Gastroesophageal sphincter (tissue), 3 donors: Measurements from ENCODE around the gene ZBTB16.

Experiments
- EP300 ChIP-seq: sonication (generic); formaldehyde crosslinking; IDR thresholded peaks from one replicate; pipeline ENCODE4 v1.6.1; 2017; ENCODE audit warnings: antibody characterized with exemption, mild to moderate bottlenecking
- POLR2AphosphoS5 ChIP-seq: sonication (generic); formaldehyde crosslinking; IDR thresholded peaks from one replicate; pipeline ENCODE4 v1.6.1; 2017; ENCODE audit warnings: antibody characterized with exemption
- TF ChIP-seq, protein P1 (sequence below), 4 experiments: fragments of 200-600 bp in 2 of 4; fragments of 450-650 bp in 2 of 4; sonication (generic) in 1 of 4; IDR thresholded peaks; one replicate each; pipeline ENCODE4 v1.5.1; 2017 to 2019; ENCODE audit warnings: antibody characterized with exemption in 4 of 4, mild to moderate bottlenecking in 2 of 4, moderate library complexity in 2 of 4

DNA sequence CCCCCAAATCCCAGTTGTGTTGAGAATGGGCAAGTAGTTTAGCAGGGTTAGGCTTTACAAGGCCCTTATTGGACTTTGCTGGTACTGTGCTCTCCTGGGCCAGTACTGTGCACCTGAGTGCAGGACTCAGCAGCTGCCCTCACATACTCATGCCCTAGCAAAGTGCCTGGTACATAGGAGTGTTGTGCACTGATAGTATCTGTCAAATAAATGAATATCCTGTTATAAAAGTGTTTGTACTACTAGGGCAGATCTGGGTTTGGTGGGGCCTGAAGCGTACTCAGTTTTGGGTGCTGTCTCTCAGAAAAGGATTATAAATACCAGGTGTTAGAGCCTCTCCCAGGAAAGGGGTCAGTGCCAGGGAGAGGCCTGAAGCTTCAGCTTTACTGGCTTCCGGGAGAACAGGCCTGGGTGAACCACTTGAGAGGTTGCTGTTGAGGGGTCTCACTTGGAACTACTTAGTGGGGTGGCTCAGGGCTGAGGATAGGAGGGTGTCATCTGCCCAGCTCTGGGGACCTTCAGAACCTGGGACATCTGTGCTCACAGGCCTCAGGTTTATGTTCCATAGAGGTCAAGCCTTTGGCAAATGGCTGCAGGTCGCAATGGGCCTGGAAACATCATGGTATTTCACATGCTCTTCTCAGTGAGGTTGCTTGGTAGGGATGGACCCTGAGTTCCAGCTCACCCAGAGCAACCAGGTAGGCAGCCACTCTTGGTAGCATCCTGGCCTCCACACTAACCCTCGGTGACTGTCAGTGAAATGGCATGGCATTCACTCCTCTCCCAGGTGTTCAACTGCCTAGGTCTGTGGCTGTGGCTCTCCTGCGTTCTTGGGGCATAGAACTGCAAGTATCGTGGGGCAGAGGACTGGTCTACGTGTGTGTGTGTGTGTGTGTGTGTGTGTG, 106.1 kb downstream of the ZBTB16 start:
- TF ChIP-seq, protein P1, sequence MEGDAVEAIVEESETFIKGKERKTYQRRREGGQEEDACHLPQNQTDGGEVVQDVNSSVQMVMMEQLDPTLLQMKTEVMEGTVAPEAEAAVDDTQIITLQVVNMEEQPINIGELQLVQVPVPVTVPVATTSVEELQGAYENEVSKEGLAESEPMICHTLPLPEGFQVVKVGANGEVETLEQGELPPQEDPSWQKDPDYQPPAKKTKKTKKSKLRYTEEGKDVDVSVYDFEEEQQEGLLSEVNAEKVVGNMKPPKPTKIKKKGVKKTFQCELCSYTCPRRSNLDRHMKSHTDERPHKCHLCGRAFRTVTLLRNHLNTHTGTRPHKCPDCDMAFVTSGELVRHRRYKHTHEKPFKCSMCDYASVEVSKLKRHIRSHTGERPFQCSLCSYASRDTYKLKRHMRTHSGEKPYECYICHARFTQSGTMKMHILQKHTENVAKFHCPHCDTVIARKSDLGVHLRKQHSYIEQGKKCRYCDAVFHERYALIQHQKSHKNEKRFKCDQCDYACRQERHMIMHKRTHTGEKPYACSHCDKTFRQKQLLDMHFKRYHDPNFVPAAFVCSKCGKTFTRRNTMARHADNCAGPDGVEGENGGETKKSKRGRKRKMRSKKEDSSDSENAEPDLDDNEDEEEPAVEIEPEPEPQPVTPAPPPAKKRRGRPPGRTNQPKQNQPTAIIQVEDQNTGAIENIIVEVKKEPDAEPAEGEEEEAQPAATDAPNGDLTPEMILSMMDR (IDR thresholded peaks at IDR 0.05), result no peak
- TF ChIP-seq POLR2AphosphoS5 (no peak), EP300 (no peak)
